ENCODE measurements around the gene PHOSPHO1.
A peak's percentile ranks its signal among the peaks of the same experiment; 100 is the strongest.
"Not testable (repeated sequence)": the region's sequence is repeated elsewhere in the genome, so short reads cannot be mapped to it uniquely, and the experiment has no call there.

PHOSPHO1 gene

GRCh38 chr17:49230636-49231562 is at the start of gene PHOSPHO1:
Gene PHOSPHO1 (minus strand): TSS chr17:49230787. CDS start chr17:49226691, 4,096 bp downstream.
- DNase-seq = peak; percentile 88

GRCh38 chr17:49280061-49280460 is 49.5 kb upstream of the PHOSPHO1 start:
- no peak for DNase-seq

- not testable (repeated sequence) for DNase-seq
Measured at GRCh38 chr17:49279263-49280015, 48.9 kb upstream of the PHOSPHO1 start.

- no peak for DNase-seq
Measured at GRCh38 chr17:49278076-49278475, 47.5 kb upstream of the PHOSPHO1 start.

- DNase-seq = no peak
Measured at GRCh38 chr17:49277638-49278037, 47.1 kb upstream of the PHOSPHO1 start.

GRCh38 chr17:49275981-49276380 is 45.4 kb upstream of the PHOSPHO1 start:
- not testable (repeated sequence) for DNase-seq

GRCh38 chr17:49269356-49269755 is 38.8 kb upstream of the PHOSPHO1 start:
- no peak for DNase-seq

GRCh38 chr17:49267912-49268311 is 37.3 kb upstream of the PHOSPHO1 start:
- DNase-seq = no peak

GRCh38 chr17:49266233-49266632 is 35.6 kb upstream of the PHOSPHO1 start:
- DNase-seq = no peak

- DNase-seq = not testable (repeated sequence)
Measured at GRCh38 chr17:49261540-49261939, 31.0 kb upstream of the PHOSPHO1 start.

- DNase-seq = peak; percentile 45
Measured at GRCh38 chr17:49260817-49261291, 30.3 kb upstream of the PHOSPHO1 start.

GRCh38 chr17:49260011-49260816 is 29.6 kb upstream of the PHOSPHO1 start:
- DNase-seq = peak; percentile 61

- no peak for DNase-seq
Measured at GRCh38 chr17:49259663-49260010, 29.1 kb upstream of the PHOSPHO1 start.

GRCh38 chr17:49258394-49258793 is 27.8 kb upstream of the PHOSPHO1 start:
- no peak for DNase-seq

GRCh38 chr17:49255125-49255524 is 24.5 kb upstream of the PHOSPHO1 start:
- DNase-seq = no peak

- no peak for DNase-seq
Measured at GRCh38 chr17:49254066-49254465, 23.5 kb upstream of the PHOSPHO1 start.

- DNase-seq = no peak
Measured at GRCh38 chr17:49252148-49252695, 21.6 kb upstream of the PHOSPHO1 start.

GRCh38 chr17:49249890-49250522 is 19.4 kb upstream of the PHOSPHO1 start:
- no peak for DNase-seq

GRCh38 chr17:49249292-49249794 is 18.8 kb upstream of the PHOSPHO1 start:
- DNase-seq = no peak

- no peak for DNase-seq
Measured at GRCh38 chr17:49247944-49248343, 17.4 kb upstream of the PHOSPHO1 start.

GRCh38 chr17:49244839-49245238 is 14.3 kb upstream of the PHOSPHO1 start:
- DNase-seq = no peak

- no peak for DNase-seq
Measured at GRCh38 chr17:49242813-49243212, 12.2 kb upstream of the PHOSPHO1 start.

All from activated naive CD4-positive, alpha-beta T cell treated with Interleukin-2 at 50 U/mL for 16 hours (primary cell).